ENCODE measurements around the gene OR7A10.

OR7A10 gene

DNA sequence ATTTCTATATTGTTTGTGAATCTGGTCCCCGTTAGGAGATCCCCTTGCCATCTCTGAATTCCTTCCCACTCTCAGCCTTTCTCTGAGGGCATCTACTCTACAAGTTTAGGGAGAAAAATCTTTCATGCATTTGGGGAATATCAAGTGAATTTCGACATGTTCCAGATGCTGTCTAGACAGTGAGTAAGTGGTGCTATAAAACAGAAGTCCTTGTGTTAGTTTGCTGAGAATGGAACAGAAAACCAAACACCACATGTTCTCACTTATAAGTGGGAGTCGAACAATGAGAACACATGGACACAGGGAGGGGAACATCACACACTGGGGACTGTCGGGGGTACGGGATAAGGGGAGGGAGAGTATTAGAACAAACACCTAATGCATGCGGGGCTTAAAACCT is 5.1 kb downstream of the OR7A10 start:
- TF ChIP-seq, protein P1, sequence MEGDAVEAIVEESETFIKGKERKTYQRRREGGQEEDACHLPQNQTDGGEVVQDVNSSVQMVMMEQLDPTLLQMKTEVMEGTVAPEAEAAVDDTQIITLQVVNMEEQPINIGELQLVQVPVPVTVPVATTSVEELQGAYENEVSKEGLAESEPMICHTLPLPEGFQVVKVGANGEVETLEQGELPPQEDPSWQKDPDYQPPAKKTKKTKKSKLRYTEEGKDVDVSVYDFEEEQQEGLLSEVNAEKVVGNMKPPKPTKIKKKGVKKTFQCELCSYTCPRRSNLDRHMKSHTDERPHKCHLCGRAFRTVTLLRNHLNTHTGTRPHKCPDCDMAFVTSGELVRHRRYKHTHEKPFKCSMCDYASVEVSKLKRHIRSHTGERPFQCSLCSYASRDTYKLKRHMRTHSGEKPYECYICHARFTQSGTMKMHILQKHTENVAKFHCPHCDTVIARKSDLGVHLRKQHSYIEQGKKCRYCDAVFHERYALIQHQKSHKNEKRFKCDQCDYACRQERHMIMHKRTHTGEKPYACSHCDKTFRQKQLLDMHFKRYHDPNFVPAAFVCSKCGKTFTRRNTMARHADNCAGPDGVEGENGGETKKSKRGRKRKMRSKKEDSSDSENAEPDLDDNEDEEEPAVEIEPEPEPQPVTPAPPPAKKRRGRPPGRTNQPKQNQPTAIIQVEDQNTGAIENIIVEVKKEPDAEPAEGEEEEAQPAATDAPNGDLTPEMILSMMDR (conservative IDR thresholded peaks at IDR 0.05; ENCODE audit: low read length) = no peak
- no peak overlapping the region for H3K4me3 ChIP-seq (ENCODE audit: low read length)
- DNase-seq (ENCODE audit: low read depth) = peak; percentile 1

DNA sequence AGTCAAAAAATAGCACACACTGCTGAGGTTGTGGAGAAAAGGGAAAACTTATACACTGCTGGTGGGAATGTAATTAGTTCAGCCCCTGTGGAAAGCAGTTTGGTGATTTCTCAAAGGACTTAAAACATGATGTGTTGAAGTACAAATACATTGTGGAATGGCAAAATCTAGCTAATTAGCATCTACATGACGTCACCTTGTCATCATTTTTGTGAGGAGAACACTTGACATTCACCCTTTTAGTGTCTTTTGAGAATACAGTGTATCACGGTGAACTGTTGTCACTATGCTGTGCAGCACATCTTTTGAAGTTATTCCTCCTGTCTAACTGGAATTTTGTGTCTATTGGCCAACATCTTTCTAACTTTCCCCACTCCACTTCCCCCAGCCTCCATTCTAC is 5.6 kb downstream of the OR7A10 start:
- H3K4me3 ChIP-seq (ENCODE audit: low read length) = no peak overlapping the region
- TF ChIP-seq, protein P1 (conservative IDR thresholded peaks at IDR 0.05; ENCODE audit: low read length) = no peak
- DNase-seq (ENCODE audit: low read depth) = no peak

DNA sequence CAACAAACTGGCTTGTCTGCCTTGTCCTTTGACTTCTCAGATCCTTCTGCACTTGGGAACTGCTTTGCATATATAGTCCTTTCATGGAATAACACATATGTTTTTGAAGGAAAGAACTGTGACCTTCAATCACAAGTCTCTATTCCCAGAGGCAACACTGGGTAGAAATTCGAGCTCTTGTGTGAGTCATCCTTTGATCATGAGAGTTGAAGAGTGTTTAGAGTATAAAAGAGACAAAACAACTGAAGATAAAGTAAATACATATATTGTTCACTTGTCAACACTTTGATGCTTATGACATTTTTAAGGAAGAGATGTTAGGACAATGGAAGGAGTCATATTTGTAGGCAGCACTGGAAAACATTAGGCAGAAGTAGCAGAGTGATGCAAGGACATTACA is 8.5 kb downstream of the OR7A10 start:
- TF ChIP-seq, protein P1 (conservative IDR thresholded peaks at IDR 0.05; ENCODE audit: low read length) = no peak
- H3K4me3 ChIP-seq (ENCODE audit: low read length) = no peak overlapping the region
- no peak for DNase-seq (ENCODE audit: low read depth)

DNA sequence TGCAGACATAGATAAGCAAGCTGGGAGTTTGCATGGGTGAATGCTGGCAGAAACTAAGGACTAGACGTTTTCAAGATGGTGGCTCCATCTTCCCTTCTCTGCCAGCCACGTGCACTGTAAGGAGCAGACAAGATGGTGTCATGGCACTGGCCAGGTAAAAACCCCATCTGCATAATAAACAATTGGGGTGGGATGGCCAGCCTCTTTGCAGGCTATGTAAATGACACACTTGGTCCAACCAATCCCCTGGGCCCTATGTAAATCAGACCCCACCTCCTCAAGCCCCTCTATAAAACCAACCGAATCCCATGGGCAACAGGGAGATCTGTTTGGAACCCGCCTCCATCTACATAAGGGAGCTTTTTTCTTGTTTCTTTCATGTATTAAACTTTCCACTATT is 11.3 kb downstream of the OR7A10 start:
- no peak overlapping the region for H3K4me3 ChIP-seq (ENCODE audit: low read length)
- no peak for DNase-seq (ENCODE audit: low read depth)
- TF ChIP-seq, protein P1 (conservative IDR thresholded peaks at IDR 0.05; ENCODE audit: low read length) = no peak

DNA sequence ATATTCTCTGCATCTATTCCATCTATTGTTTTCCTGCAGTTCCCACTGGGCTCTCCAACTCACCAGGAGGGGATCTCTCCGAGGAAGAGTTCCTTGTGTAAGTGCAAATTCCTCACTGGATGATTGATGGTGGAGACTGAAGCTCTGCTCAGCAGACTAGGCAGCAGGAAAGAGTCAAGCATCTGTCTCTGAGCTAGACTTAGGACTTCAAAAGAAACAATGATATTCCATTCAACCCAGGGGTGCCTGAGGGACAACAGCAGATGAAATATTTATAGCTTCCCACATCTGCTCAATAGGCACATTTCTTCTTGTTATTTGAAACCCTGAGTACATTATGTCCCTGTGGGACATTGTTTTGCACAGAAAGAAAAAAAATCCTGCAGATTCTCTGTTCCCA is 13.7 kb downstream of the OR7A10 start, which contains the start of the genes OR7A5 and OR7C1:
Gene OR7A5 (minus strand): TSS at position 175 of the 400 bp plus-strand sequence. CDS start 6,944 bp downstream, outside the sequence.
Gene OR7C1 (minus strand): TSS at position 175 of the 400 bp plus-strand sequence. CDS start 35,049 bp downstream, outside the sequence.
- TF ChIP-seq, protein P1 (conservative IDR thresholded peaks at IDR 0.05; ENCODE audit: low read length) = no peak
- DNase-seq (ENCODE audit: low read depth) = no peak
- no peak within 1 kb of the TSS for H3K4me3 ChIP-seq (ENCODE audit: low read length)

DNA sequence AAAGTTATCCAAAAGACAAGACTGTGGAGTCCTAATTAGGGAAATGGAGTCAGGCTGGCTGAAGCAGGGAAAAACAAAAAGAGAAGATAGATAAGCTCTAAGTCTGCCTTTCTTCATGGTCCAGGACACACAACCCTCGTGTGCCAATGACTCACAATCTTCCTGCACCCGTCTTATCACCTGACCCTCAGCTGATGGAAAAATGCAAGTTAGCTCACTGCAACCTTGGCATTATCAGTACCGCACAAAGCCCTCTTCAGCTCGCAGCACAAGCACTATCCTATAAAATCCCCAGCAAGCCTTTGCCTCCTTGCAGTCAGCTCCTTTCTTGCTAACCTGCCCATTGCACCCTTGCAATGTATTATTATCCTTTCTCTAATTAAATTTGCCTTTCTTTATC is 18.0 kb downstream of the OR7A10 start:
- DNase-seq (ENCODE audit: low read depth) = no peak
- no peak overlapping the region for H3K4me3 ChIP-seq (ENCODE audit: low read length)
- TF ChIP-seq, protein P1 (conservative IDR thresholded peaks at IDR 0.05; ENCODE audit: low read length) = no peak

DNA sequence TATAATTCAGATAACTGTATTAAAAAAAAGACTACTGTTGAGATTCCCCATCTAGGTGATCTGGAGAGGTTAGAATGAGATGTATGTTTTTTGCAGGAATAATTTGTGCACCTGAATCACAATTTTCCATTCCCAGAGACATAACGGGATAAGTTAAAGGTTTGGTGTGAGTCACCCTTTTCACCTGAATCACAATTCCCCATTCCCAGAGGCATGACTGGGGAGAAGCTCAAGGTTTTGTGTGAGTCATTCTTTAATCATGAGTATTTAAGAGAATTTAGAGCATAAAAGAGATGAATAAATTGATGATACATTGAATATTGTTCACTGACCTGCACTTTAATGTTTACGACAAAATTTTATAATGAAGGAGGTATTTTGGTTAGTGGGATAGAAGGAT is 22.7 kb downstream of the OR7A10 start:
- no peak overlapping the region for H3K4me3 ChIP-seq (ENCODE audit: low read length)
- no peak for DNase-seq (ENCODE audit: low read depth)
- TF ChIP-seq, protein P1 (conservative IDR thresholded peaks at IDR 0.05; ENCODE audit: low read length) = no peak
